ENCODE data around the gene ABHD17C.

The ABHD17C gene

GRCh38 chr15:80674245-80674614 is 20.9 kb upstream of the ABHD17C start:
- TF ChIP-seq, protein P1, sequence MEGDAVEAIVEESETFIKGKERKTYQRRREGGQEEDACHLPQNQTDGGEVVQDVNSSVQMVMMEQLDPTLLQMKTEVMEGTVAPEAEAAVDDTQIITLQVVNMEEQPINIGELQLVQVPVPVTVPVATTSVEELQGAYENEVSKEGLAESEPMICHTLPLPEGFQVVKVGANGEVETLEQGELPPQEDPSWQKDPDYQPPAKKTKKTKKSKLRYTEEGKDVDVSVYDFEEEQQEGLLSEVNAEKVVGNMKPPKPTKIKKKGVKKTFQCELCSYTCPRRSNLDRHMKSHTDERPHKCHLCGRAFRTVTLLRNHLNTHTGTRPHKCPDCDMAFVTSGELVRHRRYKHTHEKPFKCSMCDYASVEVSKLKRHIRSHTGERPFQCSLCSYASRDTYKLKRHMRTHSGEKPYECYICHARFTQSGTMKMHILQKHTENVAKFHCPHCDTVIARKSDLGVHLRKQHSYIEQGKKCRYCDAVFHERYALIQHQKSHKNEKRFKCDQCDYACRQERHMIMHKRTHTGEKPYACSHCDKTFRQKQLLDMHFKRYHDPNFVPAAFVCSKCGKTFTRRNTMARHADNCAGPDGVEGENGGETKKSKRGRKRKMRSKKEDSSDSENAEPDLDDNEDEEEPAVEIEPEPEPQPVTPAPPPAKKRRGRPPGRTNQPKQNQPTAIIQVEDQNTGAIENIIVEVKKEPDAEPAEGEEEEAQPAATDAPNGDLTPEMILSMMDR (IDR thresholded peaks at IDR 0.05; ENCODE audit: control insufficient read depth, extremely low read depth, insufficient read depth): no peak
- DNase-seq (ENCODE audit: low read depth): no peak
- H3K4me3 ChIP-seq (ENCODE audit: low read depth, low read length): no peak overlapping the region

- DNase-seq (ENCODE audit: low read depth): no peak
- TF ChIP-seq, protein P1 (IDR thresholded peaks at IDR 0.05; ENCODE audit: control insufficient read depth, extremely low read depth, insufficient read depth): no peak
- no peak overlapping the region for H3K4me3 ChIP-seq (ENCODE audit: low read depth, low read length)
Measured at GRCh38 chr15:80677041-80677440, 18.1 kb upstream of the ABHD17C start.

- no peak overlapping the region for H3K4me3 ChIP-seq (ENCODE audit: low read depth, low read length)
- TF ChIP-seq, protein P1 (IDR thresholded peaks at IDR 0.05; ENCODE audit: control insufficient read depth, extremely low read depth, insufficient read depth): no peak
- DNase-seq (ENCODE audit: low read depth): peak; percentile 89
Measured at GRCh38 chr15:80679167-80679803, 15.8 kb upstream of the ABHD17C start.

- DNase-seq (ENCODE audit: low read depth): no peak
- TF ChIP-seq, protein P1 (IDR thresholded peaks at IDR 0.05; ENCODE audit: control insufficient read depth, extremely low read depth, insufficient read depth): no peak
- H3K4me3 ChIP-seq (ENCODE audit: low read depth, low read length): no peak overlapping the region
Measured at GRCh38 chr15:80679804-80680175, 15.3 kb upstream of the ABHD17C start.

GRCh38 chr15:80682201-80682600 is 12.9 kb upstream of the ABHD17C start:
- H3K4me3 ChIP-seq (ENCODE audit: low read depth, low read length): no peak overlapping the region
- no peak for DNase-seq (ENCODE audit: low read depth)
- TF ChIP-seq, protein P1 (IDR thresholded peaks at IDR 0.05; ENCODE audit: control insufficient read depth, extremely low read depth, insufficient read depth): no peak

DNA sequence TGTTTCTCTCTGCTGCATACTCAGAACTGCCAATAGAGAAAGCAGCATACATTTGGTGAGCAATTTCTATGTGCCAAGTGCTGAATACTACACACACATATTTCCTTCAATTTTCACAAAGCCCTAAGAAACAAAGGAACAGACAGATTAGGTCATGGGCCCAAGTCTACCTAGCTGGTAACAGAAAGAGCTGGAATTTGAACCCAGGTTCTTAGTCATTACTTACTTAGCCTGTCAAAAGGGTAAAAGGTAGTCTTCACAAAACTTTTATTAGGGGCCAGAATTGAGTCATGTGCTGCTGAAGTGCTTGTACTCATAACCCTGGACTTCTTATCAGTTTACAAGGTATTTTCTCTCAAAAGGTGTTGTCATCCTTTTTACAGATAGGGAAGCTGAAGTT is 10.4 kb upstream of the ABHD17C start:
- TF ChIP-seq, protein P1 (IDR thresholded peaks at IDR 0.05; ENCODE audit: control insufficient read depth, extremely low read depth, insufficient read depth): no peak
- no peak for DNase-seq (ENCODE audit: low read depth)
- no peak overlapping the region for H3K4me3 ChIP-seq (ENCODE audit: low read depth, low read length)

GRCh38 chr15:80685628-80686027 is 9.5 kb upstream of the ABHD17C start:
- TF ChIP-seq, protein P1 (IDR thresholded peaks at IDR 0.05; ENCODE audit: control insufficient read depth, extremely low read depth, insufficient read depth): no peak
- DNase-seq (ENCODE audit: low read depth): no peak
- H3K4me3 ChIP-seq (ENCODE audit: low read depth, low read length): no peak overlapping the region

Data from LNCaP clone FGC (cell line).